Activated CD4-positive, alpha-beta memory T cell treated with anti-CD3 and anti-CD28 coated beads for 36 hours (primary cell): ENCODE results near the gene PLD1. TPM values are rescaled to one million over a fixed set of nuclear protein-coding genes. Genes with fewer than 3 reads are reported as not detected.

Experiments
- CTCF ChIA-PET: fragments of 350-600 bp; sonication (Branson Sonifier 250); formaldehyde crosslinking; loops from one replicate; lab custom pipeline; 2021; ENCODE audit warnings: antibody characterized with exemption, inconsistent platforms; lab: Charles Lee
- POLR2A ChIA-PET: fragments of 350-600 bp; sonication (Branson Sonifier 250); formaldehyde crosslinking; loops from one replicate; lab custom pipeline; 2021; ENCODE audit warnings: antibody characterized with exemption; lab: Charles Lee
- DNase-seq: peaks from one replicate; pipeline ENCODE4 v3.0.0-alpha.2; 2020
- H3K27ac Mint-ChIP-seq: one replicate; pipeline ENCODE4 v1.8.0; 2021; ENCODE audit warnings: mixed read lengths
- H3K27me3 Mint-ChIP-seq: one replicate; pipeline ENCODE4 v1.8.0; 2021; ENCODE audit warnings: mixed read lengths
- H3K36me3 Mint-ChIP-seq: one replicate; pipeline ENCODE4 v1.8.0; 2021; ENCODE audit warnings: mixed read lengths
- H3K4me1 Mint-ChIP-seq: one replicate; pipeline ENCODE4 v1.8.0; 2021; ENCODE audit warnings: low read depth, mixed read lengths
- H3K4me3 Mint-ChIP-seq: one replicate; pipeline ENCODE4 v1.8.0; 2021; ENCODE audit warnings: mild to moderate bottlenecking, mixed read lengths
- H3K9me3 Mint-ChIP-seq: one replicate; pipeline ENCODE4 v1.8.0; 2021; ENCODE audit warnings: mixed read lengths
- intact Hi-C: fragments of 100-400 bp; cut with micrococcal nuclease; formaldehyde crosslinking; loops from one replicate; pipeline ENCODE4 v1.15.1; 2023
- total RNA-seq, 2 experiments: library from RNA; stranded (reverse); gene quantifications; one replicate each; pipeline ENCODE4 v1.2.3, GENCODE V29; 2021

The PLD1 gene
- total RNA-seq, 2 experiments from 2014 or later: 0.99 to 1.4 TPM

GRCh38 chr3:171552531-171552930 lies 257.8 kb downstream of the PLD1 start:
- no peaks in the 10 kb centered on the region for H3K9me3 Mint-ChIP-seq
- POLR2A ChIA-PET: no interaction called here

DNA sequence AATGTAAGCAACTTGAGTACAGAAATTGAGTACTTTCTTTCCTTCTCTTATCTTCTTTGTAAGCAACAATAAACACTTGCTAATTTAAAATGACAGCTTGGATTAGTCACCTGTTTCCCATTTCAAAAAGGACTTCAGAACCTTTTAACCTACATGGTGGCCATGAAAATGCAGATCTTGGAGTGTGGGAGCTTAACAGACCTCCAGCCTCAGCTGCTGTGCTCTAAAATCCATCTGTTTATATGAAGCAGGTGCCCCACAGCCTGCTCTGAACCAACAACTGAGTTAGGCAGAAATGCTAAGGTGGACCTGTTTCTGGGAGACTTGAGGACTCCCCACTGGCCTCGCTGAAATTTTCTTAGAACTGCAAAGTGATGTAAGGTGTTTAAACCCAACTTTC lies 259.0 kb downstream of the PLD1 start:
- Mint-ChIP-seq H3K27ac (no peak overlapping the region), H3K36me3 (no peaks in the 10 kb centered on the region), H3K9me3 (no peaks in the 10 kb centered on the region), H3K4me1 (no peaks in the 10 kb centered on the region), H3K27me3 (no peaks in the 10 kb centered on the region), H3K4me3 (no peak overlapping the region)
- ChIA-PET POLR2A (no interaction called here), CTCF (interaction anchor here (1.1 kb wide), 1 partner anchor 15 kb away, joined by 5 read pairs; no protein-coding TSS in a partner anchor)
- DNase-seq: no peak
- intact Hi-C loops: no loop called here

More at GRCh38 chr3:171552531-171552930, 257.8 kb downstream of the PLD1 start:
- Mint-ChIP-seq H3K36me3 (no peaks in the 10 kb centered on the region), H3K27me3 (no peaks in the 10 kb centered on the region), H3K4me1 (peaks cover 2% of the 10 kb centered on the region), H3K27ac (no peak overlapping the region), H3K4me3 (no peak overlapping the region)
- intact Hi-C loops: no loop called here
- CTCF ChIA-PET: no interaction called here
- DNase-seq: no peak

Other genes starting within 250 kb of the PLD1 start
- not detected for gene TMEM212, start 32.9 kb upstream of the PLD1 start, total RNA-seq
- 10 to 100 TPM; 14.4 to 17.8 TPM for gene FNDC3B, start 229.1 kb upstream of the PLD1 start, total RNA-seq